ENCODE measurements around the gene C3. TPM values are rescaled to one million over a fixed set of nuclear protein-coding genes. Genes with fewer than 3 reads are reported as not detected.

The C3 gene
- total and polyA plus RNA-seq, 2 of the 13 experiments (the other 11 are each of a cell fraction or from before 2014, with no cell fraction given) = 1,455 to 6,272 TPM

DNA sequence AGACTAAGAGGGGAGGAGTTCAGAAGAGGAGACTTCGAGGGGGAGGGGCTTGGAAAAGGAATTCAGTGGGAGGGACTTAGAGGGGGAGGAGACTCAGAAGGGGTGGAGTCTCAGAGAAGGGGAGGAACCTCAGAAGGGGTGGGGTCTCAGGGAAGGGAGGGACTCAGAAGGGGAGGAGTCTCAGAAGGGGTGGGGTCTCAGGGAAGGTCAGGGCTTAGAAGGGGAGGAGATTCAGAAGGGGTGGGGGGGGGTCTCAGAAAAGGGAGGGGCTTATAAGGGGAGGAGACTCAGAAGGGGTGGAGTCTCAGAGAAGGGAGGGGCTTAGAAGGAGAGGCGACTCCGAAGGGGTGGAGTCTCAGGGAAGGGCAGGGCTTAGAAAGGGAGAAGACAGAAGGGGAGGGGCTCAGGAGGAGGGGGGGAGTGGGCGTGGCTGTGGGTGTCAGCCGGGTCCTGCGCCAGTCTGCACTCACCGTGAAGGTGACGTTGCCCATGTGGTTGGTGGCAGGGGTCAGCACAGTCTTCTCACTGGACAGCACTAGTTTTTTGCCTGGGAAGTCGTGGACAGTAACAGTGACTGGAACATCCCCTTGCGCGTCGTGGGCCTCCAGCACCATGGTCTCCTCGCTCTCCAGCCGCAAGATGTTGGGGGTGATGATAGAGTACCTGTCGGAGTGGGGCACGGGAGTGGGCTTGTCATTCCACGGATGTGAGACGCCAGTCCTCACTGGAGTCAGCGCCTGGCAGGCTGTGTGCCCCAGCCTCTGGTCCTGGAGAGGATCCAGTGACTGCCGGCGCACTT, 1.5 kb downstream of the C3 start (continued):
- TF ChIP-seq ZNF546 (CRISPR knock-in tag; conservative IDR thresholded peaks at IDR 0.05) (no peak), LCORL (IDR thresholded peaks at IDR 0.05) (no peak), LCORL (CRISPR knock-in tag; IDR thresholded peaks at IDR 0.05) (no peak), ZNF709 (CRISPR knock-in tag; IDR thresholded peaks at IDR 0.05) (no peak), MNT (IDR thresholded peaks at IDR 0.05) (peak; percentile 49), HMGA1 (CRISPR knock-in tag; conservative IDR thresholded peaks at IDR 0.05) (no peak), NR3C1 (CRISPR knock-in tag; IDR thresholded peaks at IDR 0.05) (no peak), ETV6 (CRISPR knock-in tag; conservative IDR thresholded peaks at IDR 0.05) (no peak), GZF1 (CRISPR knock-in tag; IDR thresholded peaks at IDR 0.05) (peak; percentile 82), HNRNPUL1 (IDR thresholded peaks at IDR 0.05; ENCODE audit: low read depth, low read length) (no peak), ETV5 (CRISPR knock-in tag; IDR thresholded peaks at IDR 0.05; ENCODE audit: borderline replicate concordance) (no peak), ZNF20 (CRISPR knock-in tag; IDR thresholded peaks at IDR 0.05) (no peak), CTCF (CRISPR knock-in tag; IDR thresholded peaks at IDR 0.05) (no peak; the same call in 1 of the 2 replicates), KDM2A (CRISPR knock-in tag; IDR thresholded peaks at IDR 0.05; ENCODE audit: borderline replicate concordance, low read depth) (no peak; the same call in 1 of the 2 replicates), PITX1 (CRISPR knock-in tag; IDR thresholded peaks at IDR 0.05) (peak; percentile 55), MLLT10 (CRISPR knock-in tag; IDR thresholded peaks at IDR 0.05) (no peak; the same call in 1 of the 2 replicates)
- TF ChIP-seq, protein P1, sequence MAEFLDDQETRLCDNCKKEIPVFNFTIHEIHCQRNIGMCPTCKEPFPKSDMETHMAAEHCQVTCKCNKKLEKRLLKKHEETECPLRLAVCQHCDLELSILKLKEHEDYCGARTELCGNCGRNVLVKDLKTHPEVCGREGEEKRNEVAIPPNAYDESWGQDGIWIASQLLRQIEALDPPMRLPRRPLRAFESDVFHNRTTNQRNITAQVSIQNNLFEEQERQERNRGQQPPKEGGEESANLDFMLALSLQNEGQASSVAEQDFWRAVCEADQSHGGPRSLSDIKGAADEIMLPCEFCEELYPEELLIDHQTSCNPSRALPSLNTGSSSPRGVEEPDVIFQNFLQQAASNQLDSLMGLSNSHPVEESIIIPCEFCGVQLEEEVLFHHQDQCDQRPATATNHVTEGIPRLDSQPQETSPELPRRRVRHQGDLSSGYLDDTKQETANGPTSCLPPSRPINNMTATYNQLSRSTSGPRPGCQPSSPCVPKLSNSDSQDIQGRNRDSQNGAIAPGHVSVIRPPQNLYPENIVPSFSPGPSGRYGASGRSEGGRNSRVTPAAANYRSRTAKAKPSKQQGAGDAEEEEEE (CRISPR knock-in tag; IDR thresholded peaks at IDR 0.05; ENCODE audit: borderline replicate concordance) = no peak
- TF ChIP-seq, protein P2, sequence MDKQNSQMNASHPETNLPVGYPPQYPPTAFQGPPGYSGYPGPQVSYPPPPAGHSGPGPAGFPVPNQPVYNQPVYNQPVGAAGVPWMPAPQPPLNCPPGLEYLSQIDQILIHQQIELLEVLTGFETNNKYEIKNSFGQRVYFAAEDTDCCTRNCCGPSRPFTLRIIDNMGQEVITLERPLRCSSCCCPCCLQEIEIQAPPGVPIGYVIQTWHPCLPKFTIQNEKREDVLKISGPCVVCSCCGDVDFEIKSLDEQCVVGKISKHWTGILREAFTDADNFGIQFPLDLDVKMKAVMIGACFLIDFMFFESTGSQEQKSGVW (CRISPR knock-in tag; IDR thresholded peaks at IDR 0.05; ENCODE audit: borderline replicate concordance) = no peak
- TF ChIP-seq, protein P3, sequence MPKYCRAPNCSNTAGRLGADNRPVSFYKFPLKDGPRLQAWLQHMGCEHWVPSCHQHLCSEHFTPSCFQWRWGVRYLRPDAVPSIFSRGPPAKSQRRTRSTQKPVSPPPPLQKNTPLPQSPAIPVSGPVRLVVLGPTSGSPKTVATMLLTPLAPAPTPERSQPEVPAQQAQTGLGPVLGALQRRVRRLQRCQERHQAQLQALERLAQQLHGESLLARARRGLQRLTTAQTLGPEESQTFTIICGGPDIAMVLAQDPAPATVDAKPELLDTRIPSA (CRISPR knock-in tag; IDR thresholded peaks at IDR 0.05; ENCODE audit: borderline replicate concordance) = no peak
- TF ChIP-seq, protein P4, sequence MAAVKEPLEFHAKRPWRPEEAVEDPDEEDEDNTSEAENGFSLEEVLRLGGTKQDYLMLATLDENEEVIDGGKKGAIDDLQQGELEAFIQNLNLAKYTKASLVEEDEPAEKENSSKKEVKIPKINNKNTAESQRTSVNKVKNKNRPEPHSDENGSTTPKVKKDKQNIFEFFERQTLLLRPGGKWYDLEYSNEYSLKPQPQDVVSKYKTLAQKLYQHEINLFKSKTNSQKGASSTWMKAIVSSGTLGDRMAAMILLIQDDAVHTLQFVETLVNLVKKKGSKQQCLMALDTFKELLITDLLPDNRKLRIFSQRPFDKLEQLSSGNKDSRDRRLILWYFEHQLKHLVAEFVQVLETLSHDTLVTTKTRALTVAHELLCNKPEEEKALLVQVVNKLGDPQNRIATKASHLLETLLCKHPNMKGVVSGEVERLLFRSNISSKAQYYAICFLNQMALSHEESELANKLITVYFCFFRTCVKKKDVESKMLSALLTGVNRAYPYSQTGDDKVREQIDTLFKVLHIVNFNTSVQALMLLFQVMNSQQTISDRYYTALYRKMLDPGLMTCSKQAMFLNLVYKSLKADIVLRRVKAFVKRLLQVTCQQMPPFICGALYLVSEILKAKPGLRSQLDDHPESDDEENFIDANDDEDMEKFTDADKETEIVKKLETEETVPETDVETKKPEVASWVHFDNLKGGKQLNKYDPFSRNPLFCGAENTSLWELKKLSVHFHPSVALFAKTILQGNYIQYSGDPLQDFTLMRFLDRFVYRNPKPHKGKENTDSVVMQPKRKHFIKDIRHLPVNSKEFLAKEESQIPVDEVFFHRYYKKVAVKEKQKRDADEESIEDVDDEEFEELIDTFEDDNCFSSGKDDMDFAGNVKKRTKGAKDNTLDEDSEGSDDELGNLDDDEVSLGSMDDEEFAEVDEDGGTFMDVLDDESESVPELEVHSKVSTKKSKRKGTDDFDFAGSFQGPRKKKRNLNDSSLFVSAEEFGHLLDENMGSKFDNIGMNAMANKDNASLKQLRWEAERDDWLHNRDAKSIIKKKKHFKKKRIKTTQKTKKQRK (IDR thresholded peaks at IDR 0.05; ENCODE audit: low read length) = no peak
